Measurements from ENCODE around the gene DDX39B.
"Not testable (repeated sequence)": the region's sequence is repeated elsewhere in the genome, so short reads cannot be mapped to it uniquely, and the experiment has no call there.

DDX39B gene

GRCh38 chr6:31541658-31542521, at the start of gene DDX39B:
DDX39B (minus strand) TSS chr6:31542003; CDS start chr6:31540532, 1,471 bp downstream.
- DNase-seq (ENCODE audit: low read depth, low spot score), result peak; percentile 83

GRCh38 chr6:31590691-31591090, 48.9 kb upstream of the DDX39B start:
- not testable (repeated sequence) for DNase-seq (ENCODE audit: low read depth, low spot score)

GRCh38 chr6:31588871-31589650, 47.3 kb upstream of the DDX39B start:
- DNase-seq (ENCODE audit: low read depth, low spot score), result no peak

GRCh38 chr6:31587791-31588777, 46.3 kb upstream of the DDX39B start:
- DNase-seq (ENCODE audit: low read depth, low spot score), result no peak

GRCh38 chr6:31586599-31587281, 44.9 kb upstream of the DDX39B start:
- no peak for DNase-seq (ENCODE audit: low read depth, low spot score)

- DNase-seq (ENCODE audit: low read depth, low spot score), result no peak
Observed at GRCh38 chr6:31586008-31586407, 44.2 kb upstream of the DDX39B start, which contains the start of gene LST1. LST1 (plus strand) TSS chr6:31586277; CDS start chr6:31587300, 1,023 bp downstream.

GRCh38 chr6:31585491-31585890, 43.7 kb upstream of the DDX39B start:
- DNase-seq (ENCODE audit: low read depth, low spot score), result no peak

- DNase-seq (ENCODE audit: low read depth, low spot score), result no peak
Observed at GRCh38 chr6:31582230-31582643, 40.4 kb upstream of the DDX39B start, which contains the start of gene LTB. LTB (minus strand) TSS chr6:31582424; CDS start chr6:31582417, 7 bp downstream.

- DNase-seq (ENCODE audit: low read depth, low spot score), result no peak
Observed at GRCh38 chr6:31581434-31582229, 39.8 kb upstream of the DDX39B start.

GRCh38 chr6:31580807-31581433, 39.1 kb upstream of the DDX39B start:
- DNase-seq (ENCODE audit: low read depth, low spot score), result peak; percentile 75

- DNase-seq (ENCODE audit: low read depth, low spot score), result no peak
Observed at GRCh38 chr6:31580438-31580740, 38.6 kb upstream of the DDX39B start.

- no peak for DNase-seq (ENCODE audit: low read depth, low spot score)
Observed at GRCh38 chr6:31579546-31580437, 38.0 kb upstream of the DDX39B start.

- no peak for DNase-seq (ENCODE audit: low read depth, low spot score)
Observed at GRCh38 chr6:31579119-31579505, 37.3 kb upstream of the DDX39B start.

- DNase-seq (ENCODE audit: low read depth, low spot score), result no peak
Observed at GRCh38 chr6:31578184-31579118, 36.6 kb upstream of the DDX39B start.

GRCh38 chr6:31577579-31577966, 35.8 kb upstream of the DDX39B start:
- no peak for DNase-seq (ENCODE audit: low read depth, low spot score)

GRCh38 chr6:31576897-31577578, 35.2 kb upstream of the DDX39B start:
- no peak for DNase-seq (ENCODE audit: low read depth, low spot score)

Measured in activated naive CD8-positive, alpha-beta T cell treated with anti-CD3 and anti-CD28 coated beads, Interleukin-2, amount 50 U/mL, for 16 hours (primary cell).